ENCODE measurements around the gene NUP62CL. TPM values are rescaled to one million over a fixed set of nuclear protein-coding genes. Genes with fewer than 3 reads are reported as not detected.
A peak's percentile ranks its signal among the peaks of the same experiment; 100 is the strongest.

The NUP62CL gene, protein sequence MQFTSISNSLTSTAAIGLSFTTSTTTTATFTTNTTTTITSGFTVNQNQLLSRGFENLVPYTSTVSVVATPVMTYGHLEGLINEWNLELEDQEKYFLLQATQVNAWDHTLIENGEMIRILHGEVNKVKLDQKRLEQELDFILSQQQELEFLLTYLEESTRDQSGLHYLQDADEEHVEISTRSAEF
- polyA plus RNA-seq = 1.2 to 2.6 TPM (median 1.6 TPM) in 3 replicates
- 2.4 TPM for polyA plus RNA-seq (2011; ENCODE audit: low read depth)
- polyA plus RNA-seq (2011; cell fraction: cytosol; rRNA removed) = 0.47 and 1.3 TPM in 2 replicates
- 2.6 and 3.0 TPM in 2 replicates for polyA plus RNA-seq (2011; cell fraction: nucleus; rRNA removed)
- 0.72 and 0.92 TPM in 2 replicates for polyA plus RNA-seq (2012; ENCODE audit: low replicate concordance)
- polyA minus RNA-seq = 0.51 to 1.4 TPM in 2 of 3 replicates, not detected in the other
- not detected for polyA minus RNA-seq (2011; cell fraction: cytosol; rRNA and poly(A)+ RNA removed)
- polyA minus RNA-seq (2011; cell fraction: nucleus; rRNA and poly(A)+ RNA removed) = 0.95 and 2.4 TPM in 2 replicates

DNA sequence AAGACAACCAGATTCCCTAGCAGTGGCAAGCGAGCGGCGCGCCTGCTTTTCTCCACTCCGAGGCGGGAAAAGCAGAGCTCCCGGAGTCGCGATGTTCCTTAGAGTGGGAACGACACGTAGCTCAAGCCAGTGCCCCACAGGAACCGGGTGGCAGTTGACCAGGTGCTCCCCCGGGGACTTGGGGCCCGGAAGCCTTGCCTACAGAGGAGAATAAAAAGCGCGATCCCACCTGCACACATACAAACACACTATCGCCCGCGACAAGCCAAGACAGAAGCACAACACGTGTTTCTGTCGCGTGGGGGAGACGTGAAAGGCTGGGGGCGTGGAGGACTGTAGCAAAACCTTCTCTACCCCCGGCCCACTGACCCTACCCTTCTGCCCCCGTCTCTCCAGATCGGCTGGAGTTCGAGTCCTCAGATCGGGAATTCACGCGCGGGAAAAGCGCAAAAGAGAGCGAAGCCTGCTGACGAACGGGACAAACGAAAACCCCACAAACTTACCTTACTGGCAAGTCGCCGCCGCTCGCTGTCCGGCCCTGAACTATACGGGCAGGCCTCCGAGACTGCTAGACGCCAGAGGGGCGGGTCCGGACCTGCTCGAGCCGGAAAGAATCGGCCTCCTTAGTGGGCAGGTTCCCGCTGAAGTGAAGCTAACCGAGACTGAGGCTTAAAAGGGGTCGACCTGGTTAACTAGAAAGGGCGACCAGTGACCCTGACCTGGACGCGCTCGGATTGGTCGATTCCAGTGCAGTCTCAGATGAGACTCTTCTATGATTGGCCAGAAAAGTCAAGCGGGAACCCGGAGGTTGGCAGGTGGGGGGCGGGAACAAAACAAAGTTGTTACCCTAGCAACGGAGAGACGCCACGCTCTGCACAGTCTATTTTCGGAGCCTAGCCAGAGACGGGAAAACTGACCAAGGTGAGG lies at the start of gene NUP62CL, which contains the start of gene DNAAF6:
Gene NUP62CL (minus strand): TSS at position 664 of the 927 bp plus-strand sequence. CDS start 31,287 bp downstream, outside the sequence.
Gene DNAAF6 (plus strand): TSS at position 842 of the 927 bp plus-strand sequence. CDS start 6,265 bp downstream, outside the sequence.
- Histone ChIP-seq H3K4me1 (ENCODE audit: control insufficient read depth, extremely low read depth, insufficient read depth, low read length) (no peaks in the 10 kb centered on the region), H4K20me1 (ENCODE audit: control insufficient read depth, extremely low read depth, insufficient read depth, low read length) (no peaks in the 10 kb centered on the region), H3K36me3 (ENCODE audit: control insufficient read depth in 2 of 2, extremely low read depth in 1 of 2, insufficient read depth in 2 of 2, low read length in 2 of 2) (no peaks in the 10 kb centered on the region), H3K27me3 (ENCODE audit: control insufficient read depth, extremely low read depth, insufficient read depth, low read length) (no peaks in the 10 kb centered on the region), H3K79me2 (ENCODE audit: control insufficient read depth, insufficient read depth, low read length) (no peaks in the 10 kb centered on the region), H3K4me2 (ENCODE audit: control insufficient read depth, extremely low read depth, insufficient read depth, low read depth, low read length) (peak within 1 kb of the TSS; percentile 81), H3K9ac (ENCODE audit: control insufficient read depth, extremely low read depth, insufficient read depth, low read length) (peak within 1 kb of the TSS; percentile 78), H3K27ac (ENCODE audit: control insufficient read depth, insufficient read depth, low read length) (peak within 1 kb of the TSS; percentile 56), H3K9me1 (ENCODE audit: control insufficient read depth, extremely low read depth, insufficient read depth, low read length) (no peaks in the 10 kb centered on the region), H2AFZ (ENCODE audit: control insufficient read depth, low read length) (peak within 1 kb of the TSS; percentile 88), H3K9me3 (ENCODE audit: control insufficient read depth, low read depth, low read length) (no peaks in the 10 kb centered on the region), H3K4me3 (ENCODE audit: control insufficient read depth in 2 of 3, extremely low read depth in 1 of 3, insufficient read depth in 2 of 3, low read depth in 1 of 3, low read length in 3 of 3) (peak within 1 kb of the TSS; percentile 38 to 79 (median 62))
- DNase-seq (ENCODE audit: low read depth, low spot score) = no peak
- dilution Hi-C loops (cut with MboI; ENCODE audit: extremely low pct_ligation_motif_present, low sequenced_read_pairs) = no loop called here
- FAIRE-seq = no peak
- TF ChIP-seq EZH2 (IDR thresholded peaks at IDR 0.05; ENCODE audit: low read length) = no peak
- TF ChIP-seq CTCF (optimal IDR thresholded peaks at IDR 0.05 in 1 of 3, IDR thresholded peaks at IDR 0.05 in 1 of 3, conservative IDR thresholded peaks at IDR 0.05 in 1 of 3; ENCODE audit: extremely low read depth in 1 of 3, insufficient read depth in 2 of 3, low read length in 3 of 3) = no peak

DNA sequence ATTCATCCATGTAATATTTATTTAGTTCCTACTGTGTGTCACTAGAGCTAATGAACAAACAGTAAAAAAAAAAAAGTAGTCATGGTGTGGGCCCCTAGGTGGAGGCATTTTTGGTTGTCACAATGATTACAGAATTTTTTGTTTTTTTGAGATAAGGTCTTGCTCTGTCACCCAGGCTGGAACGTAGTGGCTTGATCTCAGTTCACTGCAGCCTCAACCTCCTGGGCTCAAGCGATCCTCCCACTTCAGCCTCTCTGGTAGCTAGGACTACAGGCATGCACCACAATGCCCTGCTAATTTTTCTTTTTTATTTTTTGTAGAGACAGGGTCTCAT lies 22.2 kb upstream of the NUP62CL start:
- no peak for DNase-seq (ENCODE audit: low read depth, low spot score)
- H4K20me1 ChIP-seq (ENCODE audit: control insufficient read depth, extremely low read depth, insufficient read depth, low read length) = no peaks in the 10 kb centered on the region

More for the DNA sequence above, 22.2 kb upstream of the NUP62CL start:
- Histone ChIP-seq H2AFZ (ENCODE audit: control insufficient read depth, low read length) (no peak overlapping the region), H3K27ac (ENCODE audit: control insufficient read depth, insufficient read depth, low read length) (no peak overlapping the region), H3K79me2 (ENCODE audit: control insufficient read depth, insufficient read depth, low read length) (no peaks in the 10 kb centered on the region), H3K4me1 (ENCODE audit: control insufficient read depth, extremely low read depth, insufficient read depth, low read length) (no peaks in the 10 kb centered on the region), H3K9ac (ENCODE audit: control insufficient read depth, extremely low read depth, insufficient read depth, low read length) (no peak overlapping the region), H3K9me1 (ENCODE audit: control insufficient read depth, extremely low read depth, insufficient read depth, low read length) (no peaks in the 10 kb centered on the region), H3K4me2 (ENCODE audit: control insufficient read depth, extremely low read depth, insufficient read depth, low read depth, low read length) (no peak overlapping the region), H3K9me3 (ENCODE audit: control insufficient read depth, low read depth, low read length) (no peaks in the 10 kb centered on the region), H3K27me3 (ENCODE audit: control insufficient read depth, extremely low read depth, insufficient read depth, low read length) (no peaks in the 10 kb centered on the region), H3K4me3 (ENCODE audit: control insufficient read depth in 2 of 3, extremely low read depth in 1 of 3, insufficient read depth in 2 of 3, low read depth in 1 of 3, low read length in 3 of 3) (no peak overlapping the region), H3K36me3 (ENCODE audit: control insufficient read depth in 2 of 2, extremely low read depth in 1 of 2, insufficient read depth in 2 of 2, low read length in 2 of 2) (no peaks in the 10 kb centered on the region)
- FAIRE-seq = no peak
- TF ChIP-seq EZH2 (IDR thresholded peaks at IDR 0.05; ENCODE audit: low read length) (no peak), CTCF (optimal IDR thresholded peaks at IDR 0.05 in 1 of 3, IDR thresholded peaks at IDR 0.05 in 1 of 3, conservative IDR thresholded peaks at IDR 0.05 in 1 of 3; ENCODE audit: extremely low read depth in 1 of 3, insufficient read depth in 2 of 3, low read length in 3 of 3) (no peak)
- dilution Hi-C loops (cut with MboI; ENCODE audit: extremely low pct_ligation_motif_present, low sequenced_read_pairs) = no loop called here
